Ishikawa (cell line): ENCODE results near the gene CALD1.

Experiments used
- CEBPB ChIP-seq: IDR thresholded peaks from 2 replicates; pipeline ENCODE4 v1.6.1; 2012
- CREB1 ChIP-seq: IDR thresholded peaks from 2 replicates; pipeline ENCODE4 v1.6.1; 2012; ENCODE audit warnings: low read depth
- EGR1 ChIP-seq: IDR thresholded peaks from 2 replicates; pipeline ENCODE4 v1.6.1; 2012
- EP300 ChIP-seq: IDR thresholded peaks from 2 replicates; pipeline ENCODE4 v1.6.1; 2012; ENCODE audit warnings: borderline replicate concordance
- FOXM1 ChIP-seq: IDR thresholded peaks from 2 replicates; pipeline ENCODE4 v1.6.1; 2012; ENCODE audit warnings: low read depth, borderline replicate concordance
- NFIC ChIP-seq: IDR thresholded peaks from 2 replicates; pipeline ENCODE4 v1.6.1; 2012
- RAD21 ChIP-seq: IDR thresholded peaks from 2 replicates; pipeline ENCODE4 v1.6.1; 2012; ENCODE audit warnings: low read depth
- TAF1 ChIP-seq: IDR thresholded peaks from 2 replicates; pipeline ENCODE4 v1.6.1; 2012; ENCODE audit warnings: low read depth, mild to moderate bottlenecking
- TCF12 ChIP-seq: IDR thresholded peaks from 2 replicates; pipeline ENCODE4 v1.6.1; 2012; ENCODE audit warnings: low read depth
- TEAD4 ChIP-seq: IDR thresholded peaks from 2 replicates; pipeline ENCODE4 v1.6.1; 2012
- YY1 ChIP-seq: IDR thresholded peaks from 2 replicates; pipeline ENCODE4 v1.6.1; 2012; ENCODE audit warnings: low read depth
- ZBTB7A ChIP-seq: IDR thresholded peaks from 2 replicates; pipeline ENCODE4 v1.6.1; 2012; ENCODE audit warnings: low read depth
- TF ChIP-seq, protein P1 (sequence below): IDR thresholded peaks from 2 replicates; pipeline ENCODE4 v1.6.1; 2012; ENCODE audit warnings: low read depth, mild to moderate bottlenecking
- TF ChIP-seq, protein P2 (sequence below): IDR thresholded peaks from 2 replicates; pipeline ENCODE4 v1.6.1; 2012
- TF ChIP-seq, protein P3 (sequence below): IDR thresholded peaks from 2 replicates; pipeline ENCODE4 v1.6.1; 2012

Gene CALD1

DNA sequence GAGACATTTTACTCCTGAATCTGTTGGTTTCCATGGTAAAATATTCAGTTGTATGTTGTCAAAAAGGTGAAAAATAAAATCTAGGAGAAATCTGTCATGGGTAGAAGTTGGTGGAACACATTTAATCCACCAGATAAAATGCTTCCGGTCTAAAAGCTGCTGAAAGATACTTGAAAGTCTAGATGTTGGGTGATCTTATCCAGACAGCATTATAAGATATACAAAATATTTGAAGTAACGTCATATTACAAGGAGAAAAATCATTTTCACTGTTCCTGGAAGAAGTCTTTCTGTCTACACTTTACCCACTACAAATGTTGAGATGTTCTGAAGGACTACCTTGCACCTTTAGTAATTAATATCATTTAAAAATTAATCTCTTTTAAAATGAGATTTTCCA lies 40.9 kb downstream of the CALD1 start:
- TF ChIP-seq CEBPB (no peak), YY1 (no peak), TCF12 (no peak), ZBTB7A (no peak), EP300 (no peak), TEAD4 (no peak), TAF1 (no peak), FOXM1 (no peak)
- TF ChIP-seq, protein P1, sequence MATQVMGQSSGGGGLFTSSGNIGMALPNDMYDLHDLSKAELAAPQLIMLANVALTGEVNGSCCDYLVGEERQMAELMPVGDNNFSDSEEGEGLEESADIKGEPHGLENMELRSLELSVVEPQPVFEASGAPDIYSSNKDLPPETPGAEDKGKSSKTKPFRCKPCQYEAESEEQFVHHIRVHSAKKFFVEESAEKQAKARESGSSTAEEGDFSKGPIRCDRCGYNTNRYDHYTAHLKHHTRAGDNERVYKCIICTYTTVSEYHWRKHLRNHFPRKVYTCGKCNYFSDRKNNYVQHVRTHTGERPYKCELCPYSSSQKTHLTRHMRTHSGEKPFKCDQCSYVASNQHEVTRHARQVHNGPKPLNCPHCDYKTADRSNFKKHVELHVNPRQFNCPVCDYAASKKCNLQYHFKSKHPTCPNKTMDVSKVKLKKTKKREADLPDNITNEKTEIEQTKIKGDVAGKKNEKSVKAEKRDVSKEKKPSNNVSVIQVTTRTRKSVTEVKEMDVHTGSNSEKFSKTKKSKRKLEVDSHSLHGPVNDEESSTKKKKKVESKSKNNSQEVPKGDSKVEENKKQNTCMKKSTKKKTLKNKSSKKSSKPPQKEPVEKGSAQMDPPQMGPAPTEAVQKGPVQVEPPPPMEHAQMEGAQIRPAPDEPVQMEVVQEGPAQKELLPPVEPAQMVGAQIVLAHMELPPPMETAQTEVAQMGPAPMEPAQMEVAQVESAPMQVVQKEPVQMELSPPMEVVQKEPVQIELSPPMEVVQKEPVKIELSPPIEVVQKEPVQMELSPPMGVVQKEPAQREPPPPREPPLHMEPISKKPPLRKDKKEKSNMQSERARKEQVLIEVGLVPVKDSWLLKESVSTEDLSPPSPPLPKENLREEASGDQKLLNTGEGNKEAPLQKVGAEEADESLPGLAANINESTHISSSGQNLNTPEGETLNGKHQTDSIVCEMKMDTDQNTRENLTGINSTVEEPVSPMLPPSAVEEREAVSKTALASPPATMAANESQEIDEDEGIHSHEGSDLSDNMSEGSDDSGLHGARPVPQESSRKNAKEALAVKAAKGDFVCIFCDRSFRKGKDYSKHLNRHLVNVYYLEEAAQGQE: no peak
- TF ChIP-seq, protein P2, sequence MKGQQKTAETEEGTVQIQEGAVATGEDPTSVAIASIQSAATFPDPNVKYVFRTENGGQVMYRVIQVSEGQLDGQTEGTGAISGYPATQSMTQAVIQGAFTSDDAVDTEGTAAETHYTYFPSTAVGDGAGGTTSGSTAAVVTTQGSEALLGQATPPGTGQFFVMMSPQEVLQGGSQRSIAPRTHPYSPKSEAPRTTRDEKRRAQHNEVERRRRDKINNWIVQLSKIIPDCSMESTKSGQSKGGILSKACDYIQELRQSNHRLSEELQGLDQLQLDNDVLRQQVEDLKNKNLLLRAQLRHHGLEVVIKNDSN: no peak
- TF ChIP-seq, protein P3, sequence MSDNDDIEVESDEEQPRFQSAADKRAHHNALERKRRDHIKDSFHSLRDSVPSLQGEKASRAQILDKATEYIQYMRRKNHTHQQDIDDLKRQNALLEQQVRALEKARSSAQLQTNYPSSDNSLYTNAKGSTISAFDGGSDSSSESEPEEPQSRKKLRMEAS: no peak

DNA sequence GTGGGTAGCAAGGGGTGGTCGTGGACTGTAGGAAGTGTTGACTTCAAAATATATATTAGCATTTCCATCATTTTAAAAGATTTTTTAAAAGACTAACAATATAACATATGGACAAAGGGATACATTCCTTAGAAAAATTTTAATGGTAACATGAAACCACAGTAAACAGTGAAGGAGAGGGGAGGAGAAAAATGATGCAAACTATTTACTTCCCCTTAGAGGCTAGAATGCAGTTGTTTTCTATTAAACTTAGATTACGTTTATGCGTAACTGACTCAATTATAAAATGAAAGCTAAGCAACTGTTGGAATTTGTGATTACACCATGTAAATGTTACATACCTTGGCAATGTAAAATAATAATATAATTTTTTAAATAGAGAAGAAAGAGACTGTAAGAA lies 41.3 kb downstream of the CALD1 start:
- TF ChIP-seq FOXM1: no peak
- TF ChIP-seq, protein P2: no peak
- TF ChIP-seq EGR1: no peak
- TF ChIP-seq RAD21: no peak
- no peak for TF ChIP-seq CREB1
- no peak for TF ChIP-seq TCF12
- no peak for TF ChIP-seq TAF1
- TF ChIP-seq, protein P3: no peak
- TF ChIP-seq ZBTB7A: no peak

DNA sequence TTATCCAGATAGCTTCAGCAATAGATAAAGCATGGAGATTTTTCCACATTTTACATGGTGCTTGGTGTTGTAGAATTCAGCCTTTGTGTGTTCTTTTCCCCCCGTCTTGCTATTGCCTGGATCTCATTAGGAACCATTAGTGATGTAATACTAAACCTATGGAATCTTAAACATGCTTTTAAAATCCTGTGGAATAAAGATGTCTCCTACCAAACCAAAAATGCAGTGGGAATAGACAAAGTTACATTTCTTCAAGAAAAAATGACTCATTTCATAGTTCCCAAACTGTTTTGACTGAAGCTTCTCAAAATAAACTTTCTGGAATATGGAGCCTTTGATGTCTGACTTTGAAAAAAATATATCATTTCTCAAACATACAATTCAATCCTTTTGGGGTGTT lies 44.0 kb downstream of the CALD1 start:
- TF ChIP-seq, protein P2: no peak
- TF ChIP-seq NFIC: no peak
- no peak for TF ChIP-seq FOXM1
- no peak for TF ChIP-seq TEAD4
- no peak for TF ChIP-seq EGR1
- TF ChIP-seq RAD21: no peak
- no peak for TF ChIP-seq CEBPB
- TF ChIP-seq ZBTB7A: no peak
- TF ChIP-seq YY1: no peak
- no peak for TF ChIP-seq TAF1
- no peak for TF ChIP-seq EP300
- TF ChIP-seq CREB1: no peak
- no peak for TF ChIP-seq TCF12
- TF ChIP-seq, protein P3: no peak
- TF ChIP-seq, protein P1: no peak

DNA sequence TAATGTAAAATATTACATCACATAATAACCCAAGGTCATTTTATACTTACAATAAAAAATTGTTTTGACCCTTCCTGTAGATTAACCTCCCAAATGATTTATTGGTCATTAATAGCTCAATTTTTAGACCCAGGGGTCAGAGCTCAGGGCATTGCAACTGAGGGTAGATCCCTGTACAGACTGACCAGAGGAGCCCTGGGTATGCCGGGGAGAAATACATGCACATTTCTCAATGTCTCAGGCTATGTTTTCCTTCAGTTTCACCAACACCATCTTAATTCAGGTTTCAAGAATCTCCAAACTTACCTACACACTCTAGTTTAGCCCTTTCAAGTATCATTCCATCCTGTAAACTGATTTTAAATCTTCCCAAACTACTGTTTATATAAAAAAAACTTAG lies 46.2 kb downstream of the CALD1 start:
- TF ChIP-seq EP300 (no peak), ZBTB7A (no peak), TEAD4 (no peak), NFIC (no peak), FOXM1 (no peak), TAF1 (no peak)
- TF ChIP-seq, protein P2: no peak
- TF ChIP-seq, protein P1: no peak
